Activated effector memory CD4-positive, alpha-beta T cell treated with Interleukin-2 at 50 U/mL for 16 hours (primary cell): ENCODE data around the gene PARL.

Experiments used
- DNase-seq: peaks from one replicate; pipeline ENCODE4 v3.0.0-alpha.2; 2020

Gene PARL

GRCh38 chr3:183845608-183846288, 38.9 kb downstream of the PARL start:
- DNase-seq, result no peak

GRCh38 chr3:183845090-183845489, 39.6 kb downstream of the PARL start:
- no peak for DNase-seq

GRCh38 chr3:183844606-183845005, 40.1 kb downstream of the PARL start:
- no peak for DNase-seq

GRCh38 chr3:183839751-183840150, 44.9 kb downstream of the PARL start:
- DNase-seq, result no peak

GRCh38 chr3:183837894-183838293, 46.8 kb downstream of the PARL start:
- no peak for DNase-seq

GRCh38 chr3:183837390-183837789, 47.3 kb downstream of the PARL start:
- DNase-seq, result no peak

- no peak for DNase-seq
These were observed 51.2 kb downstream of the PARL start for GRCh38 chr3:183833516-183833915.

- DNase-seq, result no peak
These were observed 54.5 kb downstream of the PARL start for GRCh38 chr3:183830187-183830586.

GRCh38 chr3:183829466-183829865, 55.2 kb downstream of the PARL start:
- DNase-seq, result no peak

- DNase-seq, result no peak
These were observed 56.2 kb downstream of the PARL start for GRCh38 chr3:183828538-183828870.

GRCh38 chr3:183827809-183828537, 56.7 kb downstream of the PARL start:
- no peak for DNase-seq

- no peak for DNase-seq
These were observed 58.0 kb downstream of the PARL start for GRCh38 chr3:183826448-183827250.

- no peak for DNase-seq
These were observed 59.1 kb downstream of the PARL start, which contains the start of gene MAP6D1 for GRCh38 chr3:183825456-183826161. Gene MAP6D1, minus strand, starts transcription at chr3:183825577. Its CDS starts 30 bp downstream, at chr3:183825547.

GRCh38 chr3:183824761-183825455, 59.8 kb downstream of the PARL start:
- DNase-seq, result no peak

GRCh38 chr3:183823963-183824362, 60.7 kb downstream of the PARL start:
- DNase-seq, result no peak

GRCh38 chr3:183822631-183823030, 62.0 kb downstream of the PARL start:
- no peak for DNase-seq

- DNase-seq, result no peak
These were observed 64.8 kb downstream of the PARL start for GRCh38 chr3:183819831-183820230.

- no peak for DNase-seq
These were observed 65.7 kb downstream of the PARL start for GRCh38 chr3:183818706-183819624.

- no peak for DNase-seq
These were observed 66.5 kb downstream of the PARL start for GRCh38 chr3:183818041-183818620.

GRCh38 chr3:183817639-183818038, 67.0 kb downstream of the PARL start:
- DNase-seq, result no peak
